Upper lobe of left lung (tissue), 6 donors: ENCODE measurements around the gene ARRDC1. TPM values are rescaled to one million over a fixed set of nuclear protein-coding genes. Genes with fewer than 3 reads are reported as not detected.
"Not testable (repeated sequence)": the region's sequence is repeated elsewhere in the genome, so short reads cannot be mapped to it uniquely, and the experiment has no call there.

Source experiments
- ATAC-seq, 2 donors: fragments of 200-7000 bp; cut with Tn5 transposase; one replicate each; pipeline ENCODE4 v1.9.1; 2022; ENCODE audit warnings: mild to moderate bottlenecking in 2 of 2, moderate library complexity in 2 of 2; ENCODE audit not compliant: low FRiP score in 2 of 2
- DNase-seq, 2 donors: peaks; one replicate each; pipeline ENCODE4 v3.0.0-alpha.2; 2019 to 2020
- H3K27ac ChIP-seq, 4 donors: fragments of 200-600 bp; sonication (generic); one replicate each; pipeline ENCODE4 v1.5.1; 2016 to 2019
- H3K27me3 ChIP-seq, 4 donors: fragments of 200-600 bp; sonication (generic); one replicate each; pipeline ENCODE4 v1.5.1; 2017 to 2019
- H3K36me3 ChIP-seq, 4 donors: fragments of 200-600 bp; sonication (generic); one replicate each; pipeline ENCODE4 v1.5.1; 2016 to 2019
- H3K4me1 ChIP-seq, 4 donors: fragments of 200-600 bp; sonication (generic); one replicate each; pipeline ENCODE4 v1.5.1; 2018 to 2019
- H3K4me3 ChIP-seq, 4 donors: fragments of 200-600 bp; sonication (generic); one replicate each; pipeline ENCODE4 v1.5.1; 2017 to 2019; ENCODE audit warnings: mild to moderate bottlenecking in 2 of 4, moderate library complexity in 1 of 4
- H3K9me3 ChIP-seq, 4 donors: fragments of 200-600 bp; sonication (generic); one replicate each; pipeline ENCODE4 v1.5.1; 2018 to 2019
- CTCF ChIP-seq, 6 experiments: fragments of 450-650 bp in 4 of 6; fragments of 200-600 bp in 2 of 6; sonication (generic) in 2 of 6; IDR thresholded peaks; one replicate each; pipeline ENCODE4 v1.5.1; 2016 to 2019; ENCODE audit warnings: antibody characterized with exemption in 6 of 6
- EP300 ChIP-seq, 4 donors: sonication (generic); formaldehyde crosslinking; IDR thresholded peaks; one replicate each; pipeline ENCODE4 v1.5.1; 2017; ENCODE audit warnings: antibody characterized with exemption in 4 of 4, control low read depth in 2 of 4
- POLR2A ChIP-seq, 4 donors: fragments of 450-650 bp; IDR thresholded peaks; one replicate each; pipeline ENCODE4 v1.5.1; 2016 to 2017; ENCODE audit warnings: antibody characterized with exemption in 4 of 4, mild to moderate bottlenecking in 2 of 4
- POLR2AphosphoS5 ChIP-seq, 2 donors: sonication (generic); formaldehyde crosslinking; IDR thresholded peaks; one replicate each; pipeline ENCODE4 v1.5.1; 2017; ENCODE audit warnings: antibody characterized with exemption in 2 of 2
- WGBS, 2 donors: methylation state at CpG; one replicate each; pipeline ENCODE4 v1.1.5; 2017 to 2018; 5-methylcytosine and 5-hydroxymethylcytosine counted together
- total RNA-seq, 6 donors: library from RNA; depleted of rRNA in 4 of 6; stranded (reverse); fragments of >200 nt in 4 of 6; gene quantifications; one replicate each; pipeline versions ENCODE4 v1.1.0 to v1.2.1, GENCODE V29; 2016 to 2021
- donor health status: DM: no; HTN: no; CAD: no; lungs with moderate emphysema.
- donor health status: DM: no; HTN: yes; CAD: no; lungs with severe emphysema.

The ARRDC1 gene
- total RNA-seq, 6 donors from 2014 or later: 74.9 to 202 (median 99.6) TPM

GRCh38 chr9:137590469-137591383 is 14.8 kb upstream of the ARRDC1 start, which contains the start of gene ZMYND19:
Gene ZMYND19, minus strand, starts transcription at chr9:137590512. Its CDS starts 249 bp downstream, at chr9:137590263.
- H3K36me3 ChIP-seq: peaks cover 6 to 27% (median 18%) of the 10 kb centered on the region in 4 donors
- DNase-seq (peak; percentile 84 to 99), ATAC-seq (peak; percentile 95 to 99)
- H3K27me3 ChIP-seq: no peaks in the 10 kb centered on the region
- peaks cover 13 to 45% (median 26%) of the 10 kb centered on the region in 4 donors for H3K4me1 ChIP-seq
- TF ChIP-seq EP300 (IDR thresholded peaks at IDR 0.05) (no peak), CTCF (IDR thresholded peaks at IDR 0.05) (peak in 2 of 6 experiments; percentile 15 to 17), POLR2A (IDR thresholded peaks at IDR 0.05) (peak in 1 of 4 donors; percentile 60), POLR2AphosphoS5 (IDR thresholded peaks at IDR 0.05) (no peak)
- peak within 1 kb of the TSS; percentile 16 to 82 (median 71) for H3K27ac ChIP-seq
- H3K9me3 ChIP-seq: no peaks in the 10 kb centered on the region
- WGBS, 2 donors: 1 to 7% methylated on average over 13 to 59 of the region's 113 CpGs
- peak within 1 kb of the TSS; percentile 81 to 97 (median 94) for H3K4me3 ChIP-seq

- H3K4me3 ChIP-seq: no peak overlapping the region
- H3K36me3 ChIP-seq: peaks cover 0 to 8% (median 5%) of the 10 kb centered on the region in 4 donors
- TF ChIP-seq EP300 (IDR thresholded peaks at IDR 0.05): no peak
- H3K4me1 ChIP-seq: peaks cover 13 to 45% (median 26%) of the 10 kb centered on the region in 4 donors
- DNase-seq (peak in 1 of 2 donors; percentile 83), ATAC-seq (peak in 1 of 2 donors; percentile 65)
- H3K9me3 ChIP-seq: no peaks in the 10 kb centered on the region
- no peaks in the 10 kb centered on the region for H3K27me3 ChIP-seq
- 48 to 75% methylated on average over 5 to 6 of the region's 7 CpGs for WGBS, 2 donors
- H3K27ac ChIP-seq: peak overlapping the region in 3 of 4 donors; percentile 11 to 69 (median 47)
These were observed 12.7 kb upstream of the ARRDC1 start for GRCh38 chr9:137592767-137593166.

- no peaks in the 10 kb centered on the region for H3K9me3 ChIP-seq
- TF ChIP-seq EP300 (IDR thresholded peaks at IDR 0.05) (no peak), CTCF (IDR thresholded peaks at IDR 0.05) (no peak), POLR2AphosphoS5 (IDR thresholded peaks at IDR 0.05) (no peak), POLR2A (IDR thresholded peaks at IDR 0.05) (no peak)
- H3K27me3 ChIP-seq: no peaks in the 10 kb centered on the region
- WGBS, 2 donors: 59 to 72% methylated on average over 12 of the region's 12 CpGs
- ATAC-seq (peak in 1 of 2 donors; percentile 71), DNase-seq (peak in 1 of 2 donors; percentile 91)
- H3K4me3 ChIP-seq: no peak overlapping the region
- peaks cover 13 to 42% (median 26%) of the 10 kb centered on the region in 4 donors for H3K4me1 ChIP-seq
- peak overlapping the region in 3 of 4 donors; percentile 11 to 69 (median 47) for H3K27ac ChIP-seq
- peaks cover 0 to 3% (median 2%) of the 10 kb centered on the region in 4 donors for H3K36me3 ChIP-seq
These were observed 12.3 kb upstream of the ARRDC1 start for GRCh38 chr9:137593176-137593575.

- WGBS, 2 donors: 85 to 86% methylated on average over 7 of the region's 7 CpGs
- not testable (repeated sequence) for H3K4me3 ChIP-seq, H3K36me3 ChIP-seq, DNase-seq, H3K27me3 ChIP-seq, H3K9me3 ChIP-seq, ATAC-seq, H3K27ac ChIP-seq
- peaks cover 0 to 16% (median 8%) of the 10 kb centered on the region in 4 donors for H3K4me1 ChIP-seq
These were observed 8.9 kb upstream of the ARRDC1 start for GRCh38 chr9:137596577-137596976.

- TF ChIP-seq EP300 (IDR thresholded peaks at IDR 0.05) (no peak), POLR2A (IDR thresholded peaks at IDR 0.05) (no peak), POLR2AphosphoS5 (IDR thresholded peaks at IDR 0.05) (no peak), CTCF (IDR thresholded peaks at IDR 0.05) (no peak)
- Histone ChIP-seq H3K36me3 (no peaks in the 10 kb centered on the region), H3K4me1 (peaks cover 0 to 12% (median under 1%) of the 10 kb centered on the region in 4 donors), H3K27me3 (no peaks in the 10 kb centered on the region), H3K9me3 (no peaks in the 10 kb centered on the region), H3K27ac (no peak overlapping the region), H3K4me3 (no peak overlapping the region)
- DNase-seq: no peak
- ATAC-seq: no peak
- 75 to 86% methylated on average over 8 of the region's 8 CpGs for WGBS, 2 donors
These were observed 6.5 kb upstream of the ARRDC1 start for GRCh38 chr9:137598943-137599342.
